B cell (primary cell): ENCODE data around the gene MYOD1. TPM values are rescaled to one million over a fixed set of nuclear protein-coding genes. Genes with fewer than 3 reads are reported as not detected.

Experiments used
- ATAC-seq: fragments of 200-7000 bp; cut with Tn5 transposase; one replicate; pipeline ENCODE4 v1.10.0; 2021; ENCODE audit warnings: low read depth, mild to moderate bottlenecking, moderate number of reproducible peaks, moderate library complexity
- CTCF ChIA-PET: fragments of 350-600 bp; sonication (Branson Sonifier 250); formaldehyde crosslinking; loops from one replicate; lab custom pipeline; 2021; ENCODE audit warnings: antibody characterized with exemption, inconsistent platforms; lab: Charles Lee
- POLR2A ChIA-PET: fragments of 350-600 bp; sonication (Branson Sonifier 250); formaldehyde crosslinking; loops from one replicate; lab custom pipeline; 2021; ENCODE audit warnings: antibody characterized with exemption; lab: Charles Lee
- DNase-seq: peaks from one replicate; pipeline ENCODE4 v3.0.0; 2013
- H2AFZ ChIP-seq: 2 replicates; pipeline ENCODE4 v1.6.1; 2012; ENCODE audit warnings: mild to moderate bottlenecking, low read depth, low read length; ENCODE audit not compliant: insufficient read depth, poor library complexity, severe bottlenecking
- H3K27ac ChIP-seq, 2 donors: 1 replicate in 1 of 2; 2 replicates in 1 of 2; pipeline ENCODE4 v1.5.1; 2012 to 2013; ENCODE audit warnings: low read length in 2 of 2, mild to moderate bottlenecking in 2 of 2, moderate library complexity in 1 of 2
- H3K27me3 ChIP-seq, 4 experiments: fragments of 200-600 bp in 1 of 4; sonication (generic) in 1 of 4; replicated peaks in 1 of 4; 1 replicate in 2 of 4; 2 replicates in 2 of 4; pipeline versions ENCODE4 v1.6.1 to v1.7.0; 2013 to 2016; ENCODE audit warnings: low read length in 3 of 4, mild to moderate bottlenecking in 2 of 4, mixed read lengths in 1 of 4, moderate library complexity in 1 of 4; ENCODE audit not compliant: insufficient read depth in 4 of 4, control insufficient read depth in 3 of 4; ENCODE audit errors: control extremely low read depth in 1 of 4
- H3K36me3 ChIP-seq, 2 experiments: replicated peaks in 1 of 2; 1 replicate in 1 of 2; 2 replicates in 1 of 2; pipeline versions ENCODE4 v1.6.1 to v1.7.1; 2013; ENCODE audit warnings: low read length in 1 of 2; ENCODE audit not compliant: insufficient read depth in 2 of 2, control insufficient read depth in 1 of 2; ENCODE audit errors: control extremely low read depth in 1 of 2, extremely low read depth in 1 of 2
- H3K4me1 ChIP-seq, 2 donors: fragments of 200-600 bp in 1 of 2; sonication (generic) in 1 of 2; 1 replicate in 1 of 2; 2 replicates in 1 of 2; pipeline versions ENCODE4 v1.5.1 to v1.6.1; 2013 to 2017; ENCODE audit warnings: low read length in 2 of 2; ENCODE audit not compliant: control insufficient read depth in 2 of 2, insufficient read depth in 2 of 2
- H3K4me2 ChIP-seq: replicated peaks from 2 replicates; pipeline ENCODE3; 2012; ENCODE audit warnings: mild to moderate bottlenecking, low read depth, low read length; ENCODE audit not compliant: poor library complexity, severe bottlenecking
- H3K4me3 ChIP-seq, 5 experiments: fragments of 200-600 bp in 1 of 5; sonication (generic) in 1 of 5; 1 replicate in 3 of 5; 2 replicates in 2 of 5; pipeline versions ENCODE4 v1.5.1 to v1.7.0; 2011 to 2016; ENCODE audit warnings: low read length in 4 of 5, mild to moderate bottlenecking in 4 of 5, low read depth in 2 of 5, control low read depth in 1 of 5, moderate library complexity in 1 of 5; ENCODE audit not compliant: insufficient read depth in 1 of 5; ENCODE audit errors: control extremely low read depth in 1 of 5, extremely low read depth in 1 of 5
- H3K79me2 ChIP-seq: fragments of 200-600 bp; sonication (generic); one replicate; pipeline ENCODE4 v1.6.0; 2016; ENCODE audit warnings: low read length; ENCODE audit not compliant: control insufficient read depth, insufficient read depth
- H3K9ac ChIP-seq: fragments of 200-600 bp; sonication (generic); 2 replicates; pipeline ENCODE4 v1.6.1; 2017; ENCODE audit warnings: mild to moderate bottlenecking, low read length, moderate library complexity
- H3K9me3 ChIP-seq, 3 donors: one replicate each; pipeline versions ENCODE4 v1.6.1 to v1.7.1; 2013; ENCODE audit warnings: low read length in 2 of 3; ENCODE audit not compliant: control insufficient read depth in 2 of 3, insufficient read depth in 1 of 3; ENCODE audit errors: control extremely low read depth in 1 of 3
- H4K20me1 ChIP-seq: 2 replicates; pipeline ENCODE4 v1.6.0; 2012; ENCODE audit warnings: mild to moderate bottlenecking, low read length; ENCODE audit not compliant: insufficient read depth, control insufficient read depth, poor library complexity, severe bottlenecking
- H3K27ac Mint-ChIP-seq: one replicate; pipeline ENCODE4 v1.8.0; 2021; ENCODE audit warnings: mixed read lengths
- H3K27me3 Mint-ChIP-seq: one replicate; pipeline ENCODE4 v1.8.0; 2021; ENCODE audit warnings: mixed read lengths
- H3K4me1 Mint-ChIP-seq: one replicate; pipeline ENCODE4 v1.8.0; 2021; ENCODE audit warnings: mixed read lengths
- H3K4me3 Mint-ChIP-seq: one replicate; pipeline ENCODE4 v1.8.0; 2021; ENCODE audit warnings: mixed read lengths
- H3K9me3 Mint-ChIP-seq: one replicate; pipeline ENCODE4 v1.8.0; 2022; ENCODE audit warnings: mixed read lengths; ENCODE audit not compliant: insufficient read depth
- CTCF ChIP-seq: fragments of 200-600 bp; IDR thresholded peaks from one replicate; pipeline ENCODE4 v1.8.0; 2022; ENCODE audit warnings: antibody characterized with exemption, mild to moderate bottlenecking
- EZH2 ChIP-seq: IDR thresholded peaks from 2 replicates; pipeline ENCODE4 v1.6.1; 2012; ENCODE audit warnings: borderline replicate concordance, low read depth, mild to moderate bottlenecking, moderate library complexity, low read length; ENCODE audit not compliant: insufficient read depth, poor library complexity, severe bottlenecking
- WGBS: methylation state at CpG from one replicate; pipeline ENCODE4 v1.1.5; 2013; ENCODE audit warnings: missing lambda C conversion rate; ENCODE audit not compliant: insufficient coverage; 5-methylcytosine and 5-hydroxymethylcytosine counted together
- intact Hi-C: fragments of 100-400 bp; cut with micrococcal nuclease; formaldehyde crosslinking; loops from one replicate; pipeline ENCODE4 v1.10.0; 2022
- polyA plus RNA-seq: library from polyadenylated mRNA; depleted of rRNA; stranded (reverse); fragments of >200 nt; gene quantifications from 2 replicates; pipeline ENCODE4 v1.2.3, GENCODE V29; 2012
- total RNA-seq, 2 donors: library from RNA; stranded (reverse); fragments of 120-200 nt in 1 of 2; gene quantifications; 1 replicate in 1 of 2; 2 replicates in 1 of 2; pipeline versions ENCODE4 v1.2.3 to v1.2.4, GENCODE V29; 2013 to 2022

The MYOD1 gene
- total and polyA plus RNA-seq, 2 donors (not counting 1 experiment from before 2014, with no cell fraction given): not detected

DNA sequence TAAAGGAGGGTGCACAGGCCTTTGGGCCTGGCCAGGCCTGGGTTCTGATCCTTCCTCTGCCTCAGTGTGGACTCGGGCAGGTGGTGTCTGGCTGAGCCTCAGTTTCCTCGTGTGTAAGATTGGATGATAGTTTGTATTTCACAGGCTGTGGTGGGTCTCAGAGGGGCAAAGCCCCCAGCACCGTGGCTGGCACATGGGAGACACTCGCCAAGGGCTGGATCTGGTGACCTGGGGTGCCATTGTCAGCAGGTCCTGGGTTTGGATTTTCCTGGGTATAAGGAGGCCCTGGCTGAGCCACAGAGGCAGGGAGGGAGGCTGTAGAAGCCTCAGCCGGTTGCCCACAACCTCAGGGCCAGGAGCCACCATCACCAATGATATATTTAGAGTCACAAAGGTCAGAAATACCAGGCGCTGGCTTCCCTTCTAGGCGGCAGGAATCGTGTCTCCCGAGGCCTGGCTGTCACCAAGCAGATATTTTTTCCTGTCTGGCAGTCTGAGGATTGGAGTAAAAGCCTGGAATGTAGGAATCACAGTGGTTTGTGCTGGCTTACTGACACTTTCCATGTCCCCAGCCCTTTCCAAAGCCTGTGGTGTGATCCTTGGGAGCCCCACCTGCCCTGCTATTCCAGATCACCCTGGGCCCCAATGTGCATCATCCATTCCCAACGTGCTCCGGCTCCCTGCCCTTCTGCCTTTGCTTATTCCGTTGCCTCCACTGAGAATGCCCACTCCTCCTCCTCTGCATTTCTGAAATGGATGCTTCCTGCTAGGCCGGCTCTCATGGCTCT, 30.8 kb downstream of the MYOD1 start:
- H3K9me3 Mint-ChIP-seq: no peaks in the 10 kb centered on the region
- Histone ChIP-seq H3K9ac (no peak overlapping the region), H3K36me3 (no peaks in the 10 kb centered on the region), H3K4me2 (no peak overlapping the region), H4K20me1 (no peaks in the 10 kb centered on the region), H3K79me2 (no peaks in the 10 kb centered on the region), H3K27ac (no peak overlapping the region), H3K4me1 (no peaks in the 10 kb centered on the region), H2AFZ (no peak overlapping the region), H3K4me3 (no peak overlapping the region), H3K9me3 (no peaks in the 10 kb centered on the region), H3K27me3 (no peaks in the 10 kb centered on the region)
- H3K27me3 Mint-ChIP-seq: peaks cover 38% of the 10 kb centered on the region
- TF ChIP-seq CTCF (no peak), EZH2 (no peak)
- no peaks in the 10 kb centered on the region for H3K4me1 Mint-ChIP-seq
- no peak for DNase-seq
- intact Hi-C loops: no loop called here
- H3K4me3 Mint-ChIP-seq: no peak overlapping the region
- no peak overlapping the region for H3K27ac Mint-ChIP-seq
- POLR2A ChIA-PET: no interaction called here
- no peak for ATAC-seq
- CTCF ChIA-PET: no interaction called here
- 66% methylated on average over 9 of the region's 13 CpGs for WGBS

DNA sequence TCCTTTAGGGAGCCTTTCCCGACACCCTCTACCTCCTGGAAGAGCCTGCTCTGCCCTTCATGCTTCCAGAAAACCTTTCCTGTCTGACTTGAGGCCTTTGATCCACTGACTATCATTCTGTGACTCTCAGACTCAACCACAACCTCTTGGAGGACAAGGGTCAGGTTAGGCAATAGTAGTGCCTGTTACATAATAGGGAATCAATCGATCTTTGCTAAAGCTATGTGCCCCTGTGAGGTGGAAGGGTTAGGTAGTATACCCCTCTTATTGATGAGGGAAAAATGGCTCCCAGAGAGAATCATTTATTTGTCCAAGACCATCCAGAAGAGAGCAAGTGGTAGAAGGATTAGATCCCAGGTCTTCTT, 31.4 kb downstream of the MYOD1 start:
- no peak overlapping the region for H2AFZ ChIP-seq
- CTCF ChIA-PET: no interaction called here
- intact Hi-C loops: no loop called here
- 75% methylated on average over 2 of the region's 2 CpGs for WGBS
- H3K4me3 ChIP-seq: no peak overlapping the region
- Mint-ChIP-seq H3K4me1 (no peaks in the 10 kb centered on the region), H3K27ac (no peak overlapping the region), H3K9me3 (no peaks in the 10 kb centered on the region), H3K4me3 (no peak overlapping the region), H3K27me3 (peaks cover 40% of the 10 kb centered on the region)
- H3K36me3 ChIP-seq: no peaks in the 10 kb centered on the region
- H3K27ac ChIP-seq: no peak overlapping the region
- DNase-seq: no peak
- H4K20me1 ChIP-seq: no peaks in the 10 kb centered on the region
- H3K9me3 ChIP-seq: no peaks in the 10 kb centered on the region
- ATAC-seq: no peak
- TF ChIP-seq EZH2 (no peak), CTCF (no peak)
- no peaks in the 10 kb centered on the region for H3K4me1 ChIP-seq
- POLR2A ChIA-PET: no interaction called here
- no peak overlapping the region for H3K9ac ChIP-seq
- no peaks in the 10 kb centered on the region for H3K27me3 ChIP-seq
- H3K4me2 ChIP-seq: no peak overlapping the region
- no peaks in the 10 kb centered on the region for H3K79me2 ChIP-seq
